GM10248 (cell line): ENCODE measurements around the gene CCNC.

ENCODE experiments used
- CTCF ChIA-PET: fragments of 300-600 bp; sonication (Branson Sonifier 250); formaldehyde crosslinking; extraction: SDS; loops from one replicate; lab custom pipeline; 2021; ENCODE audit warnings: antibody characterized with exemption; lab: Yijun Ruan, JAX
- POLR2A ChIA-PET: fragments of 350-650 bp; sonication (Branson Sonifier 250); formaldehyde crosslinking; extraction: SDS; loops from one replicate; lab custom pipeline; 2020; ENCODE audit warnings: antibody characterized with exemption; lab: Yijun Ruan, JAX
- DNase-seq: peaks from one replicate; pipeline ENCODE4 v3.0.0; 2012; ENCODE audit errors: extremely low spot score
- TF ChIP-seq, protein P1 (sequence below): IDR thresholded peaks from 2 replicates; pipeline ENCODE4 v1.5.1; 2012; ENCODE audit warnings: mild to moderate bottlenecking, low read depth; ENCODE audit errors: extremely low read depth, missing control alignments, control extremely low read depth

CCNC gene

DNA sequence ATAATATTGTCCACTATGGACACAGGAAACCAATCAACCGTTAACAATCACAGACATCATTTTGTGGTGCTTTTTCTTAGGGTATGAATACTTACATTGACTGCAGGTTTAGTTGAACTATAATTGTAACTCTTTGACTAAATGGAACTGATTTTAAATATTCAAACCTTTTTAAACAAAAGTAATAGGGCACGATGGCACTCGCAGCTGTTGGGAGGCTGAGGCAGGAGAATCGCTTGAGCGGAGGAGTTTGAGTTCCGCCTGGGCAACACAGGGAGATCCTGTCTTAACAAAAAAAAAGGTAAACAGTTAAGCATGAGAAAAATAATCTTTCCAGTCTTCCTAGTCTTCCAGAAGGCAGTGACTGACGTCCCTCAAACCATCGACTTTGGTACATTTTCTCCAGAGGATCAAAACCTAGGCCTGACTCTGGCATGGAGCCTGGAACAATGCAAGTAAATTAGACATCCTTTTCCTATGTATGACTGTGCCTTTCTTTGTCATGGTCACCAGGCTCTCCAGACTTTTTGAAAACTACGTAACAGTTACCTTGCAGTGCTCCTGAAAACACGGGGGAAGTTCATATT lies 21.5 kb upstream of the CCNC start:
- TF ChIP-seq, protein P1, sequence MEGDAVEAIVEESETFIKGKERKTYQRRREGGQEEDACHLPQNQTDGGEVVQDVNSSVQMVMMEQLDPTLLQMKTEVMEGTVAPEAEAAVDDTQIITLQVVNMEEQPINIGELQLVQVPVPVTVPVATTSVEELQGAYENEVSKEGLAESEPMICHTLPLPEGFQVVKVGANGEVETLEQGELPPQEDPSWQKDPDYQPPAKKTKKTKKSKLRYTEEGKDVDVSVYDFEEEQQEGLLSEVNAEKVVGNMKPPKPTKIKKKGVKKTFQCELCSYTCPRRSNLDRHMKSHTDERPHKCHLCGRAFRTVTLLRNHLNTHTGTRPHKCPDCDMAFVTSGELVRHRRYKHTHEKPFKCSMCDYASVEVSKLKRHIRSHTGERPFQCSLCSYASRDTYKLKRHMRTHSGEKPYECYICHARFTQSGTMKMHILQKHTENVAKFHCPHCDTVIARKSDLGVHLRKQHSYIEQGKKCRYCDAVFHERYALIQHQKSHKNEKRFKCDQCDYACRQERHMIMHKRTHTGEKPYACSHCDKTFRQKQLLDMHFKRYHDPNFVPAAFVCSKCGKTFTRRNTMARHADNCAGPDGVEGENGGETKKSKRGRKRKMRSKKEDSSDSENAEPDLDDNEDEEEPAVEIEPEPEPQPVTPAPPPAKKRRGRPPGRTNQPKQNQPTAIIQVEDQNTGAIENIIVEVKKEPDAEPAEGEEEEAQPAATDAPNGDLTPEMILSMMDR = no peak
- ChIA-PET POLR2A (no interaction called here), CTCF (interaction anchor here (1.2 to 6.1 kb wide), 6 partner anchors 13 to 157 kb away, joined by 3 to 73 read pairs (median 10); no protein-coding TSS in a partner anchor)
- no peak for DNase-seq

DNA sequence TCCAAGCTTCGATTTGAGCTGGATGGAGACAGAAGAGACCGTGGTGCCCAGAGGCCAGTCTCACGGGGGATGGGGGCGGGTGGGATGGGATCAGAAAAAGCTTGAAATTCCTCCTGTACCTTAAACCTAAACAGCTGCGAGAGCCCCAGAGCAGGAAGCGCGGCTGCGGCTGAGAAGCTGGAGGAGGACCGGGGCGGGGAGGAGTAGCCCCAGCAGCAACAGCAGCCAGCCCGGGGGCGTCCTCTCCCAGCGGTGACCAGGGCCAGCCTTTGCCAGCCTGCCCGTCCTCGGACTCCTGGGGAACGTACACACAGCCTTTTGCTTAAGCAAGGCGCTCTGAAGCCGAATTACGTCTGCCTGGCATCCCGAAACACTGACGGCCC lies 20.8 kb upstream of the CCNC start:
- DNase-seq = no peak
- ChIA-PET POLR2A (no interaction called here), CTCF (interaction anchor here (1.0 to 6.1 kb wide), 18 partner anchors 7 to 894 kb away, joined by 3 to 73 read pairs (median 6); partner anchors contain the start of gene CCNC)
- TF ChIP-seq, protein P1 = no peak

GRCh38 chr6:99588618-99589289 lies 20.3 kb upstream of the CCNC start:
- ChIA-PET POLR2A (no interaction called here), CTCF (interaction anchor here (1.0 to 6.1 kb wide), 21 partner anchors 8 to 894 kb away, joined by 3 to 73 read pairs (median 6); partner anchors contain the start of gene CCNC)
- DNase-seq = peak; percentile 71
- TF ChIP-seq, protein P1 = peak; percentile 86

- DNase-seq = no peak
- POLR2A ChIA-PET = no interaction called here
- CTCF ChIA-PET = interaction anchor here (1.0 to 6.1 kb wide), 14 partner anchors 9 to 255 kb away, joined by 3 to 73 read pairs (median 8); no protein-coding TSS in a partner anchor
- TF ChIP-seq, protein P1 = no peak
These were observed 19.3 kb upstream of the CCNC start for GRCh38 chr6:99587792-99588191.

GRCh38 chr6:99579781-99580180 lies 11.3 kb upstream of the CCNC start:
- ChIA-PET CTCF (no interaction called here), POLR2A (no interaction called here)
- TF ChIP-seq, protein P1 = no peak
- DNase-seq = no peak

DNA sequence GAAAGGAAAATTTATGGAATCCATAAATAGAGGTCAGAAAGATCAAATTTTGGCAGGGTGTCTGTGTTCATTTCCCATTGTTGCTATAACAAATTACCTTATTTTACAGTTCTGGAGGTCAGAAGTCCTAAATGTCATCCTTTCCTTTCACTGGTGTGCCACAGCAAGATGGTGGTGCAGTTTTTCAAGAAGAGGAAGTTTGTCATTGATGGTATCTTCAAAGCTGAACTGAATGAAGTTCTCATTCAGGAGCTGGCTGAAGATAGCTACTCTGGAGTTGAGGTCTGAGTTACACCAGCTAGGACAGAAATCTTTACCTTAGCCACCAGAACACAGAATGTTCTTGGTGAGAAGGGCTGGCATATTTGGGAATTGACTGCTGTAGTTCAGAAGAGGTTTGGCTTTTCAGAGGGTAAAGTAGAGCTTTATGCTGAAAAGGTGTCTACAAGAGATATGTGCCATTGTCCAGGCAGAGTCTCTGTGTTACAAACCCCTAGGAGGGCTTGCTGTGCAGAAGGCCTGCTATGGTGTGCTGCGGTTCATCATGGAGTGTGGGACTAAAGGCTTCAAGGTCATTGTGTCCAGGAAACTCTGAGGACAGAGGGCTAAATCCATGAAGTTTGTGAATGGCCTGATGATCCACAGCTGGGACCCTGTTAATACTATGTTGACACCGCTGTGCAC lies 7.2 kb upstream of the CCNC start:
- CTCF ChIA-PET = interaction anchor here (1.4 to 9.1 kb wide), 2 partner anchors 12 to 35 kb away, joined by 3 to 73 read pairs; no protein-coding TSS in a partner anchor
- POLR2A ChIA-PET = no interaction called here
- TF ChIP-seq, protein P1 = no peak
- DNase-seq = no peak
